Measurements from ENCODE around the gene SNN.

The SNN gene

GRCh38 chr16:11667221-11667823, 933 bp upstream of the SNN start:
- DNase-seq (ENCODE audit: low read depth, low spot score) = no peak

GRCh38 chr16:11668623-11669379, 546 bp downstream of the SNN start:
- peak; percentile 45 for DNase-seq (ENCODE audit: low read depth, low spot score)

- peak; percentile 36 for DNase-seq (ENCODE audit: low read depth, low spot score)
Measured at GRCh38 chr16:11669380-11670146, 1.3 kb downstream of the SNN start.

DNA sequence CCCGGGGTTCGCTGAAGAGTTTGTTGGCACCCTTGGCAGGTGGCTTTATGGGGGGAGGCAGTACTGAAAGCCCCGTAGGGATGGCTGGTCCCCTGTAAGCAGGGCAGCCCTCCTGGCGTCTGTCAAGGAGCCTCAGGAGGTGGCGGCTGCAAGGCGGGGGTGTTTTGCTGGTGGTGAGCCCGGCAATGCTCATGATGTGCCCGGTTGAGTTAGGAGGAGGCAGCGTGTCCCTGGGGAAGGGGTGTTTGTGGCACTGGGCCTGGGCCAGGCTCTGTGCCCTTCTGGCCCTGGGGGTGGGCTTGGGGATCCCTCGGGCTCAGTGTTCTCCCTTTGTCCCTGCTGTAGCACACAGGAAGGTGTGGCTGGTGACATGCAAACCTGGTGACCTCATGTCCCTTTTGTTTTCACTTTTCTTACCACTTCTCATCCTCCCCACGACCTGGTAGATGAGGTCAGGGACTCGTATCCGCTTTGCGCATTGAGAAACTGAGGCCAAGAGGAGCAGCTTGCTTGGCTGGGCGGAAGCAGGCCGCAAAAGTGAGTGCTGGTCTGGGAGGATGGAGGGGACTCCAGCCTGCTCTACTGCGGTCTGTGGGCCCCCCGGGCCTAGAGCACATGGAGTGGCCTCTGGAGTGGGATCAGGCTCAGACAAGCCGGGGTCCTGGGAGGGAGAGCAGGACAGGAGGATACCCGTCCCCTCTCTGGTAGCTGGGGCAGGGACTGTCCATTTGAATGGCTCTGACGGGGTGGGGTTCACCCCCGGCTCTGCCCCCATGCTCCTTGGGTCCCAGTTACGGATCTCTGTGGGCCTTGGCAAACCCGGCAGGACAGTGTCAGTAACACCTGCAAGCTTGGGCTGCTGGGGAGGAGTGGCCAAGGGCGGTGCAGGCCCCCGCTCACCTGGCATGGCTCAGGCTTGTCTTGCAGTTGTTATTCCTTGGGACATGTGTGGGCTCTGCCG, 2.2 kb downstream of the SNN start:
- DNase-seq (ENCODE audit: low read depth, low spot score) = peak; percentile 31

DNA sequence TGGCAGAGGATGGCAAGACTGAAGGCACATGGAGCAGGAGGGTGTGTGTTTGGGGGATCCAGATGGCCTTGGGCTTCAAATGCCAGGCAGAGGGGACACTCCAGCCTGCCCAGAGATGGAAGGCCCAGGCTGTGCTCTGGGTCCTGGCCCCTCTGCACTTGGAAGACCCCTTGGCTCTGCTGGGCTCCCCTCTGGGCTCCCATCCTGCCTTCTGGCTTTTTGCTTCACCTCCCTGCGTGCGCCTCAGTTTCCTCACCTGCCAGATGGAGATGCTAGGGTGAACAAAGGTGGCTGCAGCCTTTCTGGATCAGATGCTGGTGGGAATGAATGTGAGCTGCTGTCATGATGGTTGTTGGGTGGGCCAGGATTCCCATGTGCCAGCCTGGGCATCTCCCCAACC, 3.0 kb downstream of the SNN start:
- no peak for DNase-seq (ENCODE audit: low read depth, low spot score)

GRCh38 chr16:11671676-11672075, 3.4 kb downstream of the SNN start:
- DNase-seq (ENCODE audit: low read depth, low spot score) = no peak

- no peak for DNase-seq (ENCODE audit: low read depth, low spot score)
Measured at GRCh38 chr16:11672206-11673090, 4.2 kb downstream of the SNN start.

GRCh38 chr16:11673091-11674000, 5.1 kb downstream of the SNN start:
- no peak for DNase-seq (ENCODE audit: low read depth, low spot score)

DNA sequence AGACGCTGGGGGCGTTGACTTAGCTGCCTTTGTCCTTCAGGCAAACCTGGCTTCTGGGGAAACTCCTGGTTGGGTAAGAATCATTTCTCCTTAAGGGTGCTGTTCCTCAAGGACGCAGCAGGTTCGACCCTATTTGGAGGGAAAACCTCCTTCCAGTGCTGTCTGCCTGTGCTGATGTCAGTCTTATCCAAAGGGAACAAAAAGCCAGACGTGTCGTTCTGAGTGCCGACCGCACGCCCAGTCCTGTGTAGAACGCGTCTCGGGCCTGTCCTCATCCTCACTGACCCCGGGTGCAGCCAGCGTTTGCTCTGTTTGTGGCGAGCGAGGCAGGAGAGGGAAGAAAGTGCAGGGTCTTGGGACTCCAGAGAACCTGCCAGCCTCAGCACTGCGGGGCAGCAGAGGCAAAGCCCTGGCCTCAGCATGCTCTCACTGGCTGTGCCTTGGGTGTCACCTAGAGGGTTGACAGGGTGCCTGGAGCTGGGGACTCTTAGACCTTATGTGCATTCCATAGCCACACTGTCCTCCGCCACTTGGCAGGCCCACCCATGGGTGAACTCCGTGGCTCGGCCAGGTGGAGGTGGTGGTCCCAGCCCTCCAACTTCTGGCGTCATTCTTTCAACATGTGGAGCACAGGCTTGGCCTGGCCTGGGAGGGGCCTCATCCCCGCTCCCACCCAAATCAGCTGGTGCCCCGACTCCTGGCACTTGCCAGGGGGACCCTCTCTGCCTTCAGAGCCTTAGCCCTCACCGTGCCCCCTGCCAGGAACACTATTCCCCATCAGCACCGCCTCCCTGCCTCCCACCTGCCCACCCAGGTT, 6.0 kb downstream of the SNN start:
- no peak for DNase-seq (ENCODE audit: low read depth, low spot score)

- DNase-seq (ENCODE audit: low read depth, low spot score) = peak; percentile 80
Measured at GRCh38 chr16:11674818-11675560, 6.7 kb downstream of the SNN start.

DNA sequence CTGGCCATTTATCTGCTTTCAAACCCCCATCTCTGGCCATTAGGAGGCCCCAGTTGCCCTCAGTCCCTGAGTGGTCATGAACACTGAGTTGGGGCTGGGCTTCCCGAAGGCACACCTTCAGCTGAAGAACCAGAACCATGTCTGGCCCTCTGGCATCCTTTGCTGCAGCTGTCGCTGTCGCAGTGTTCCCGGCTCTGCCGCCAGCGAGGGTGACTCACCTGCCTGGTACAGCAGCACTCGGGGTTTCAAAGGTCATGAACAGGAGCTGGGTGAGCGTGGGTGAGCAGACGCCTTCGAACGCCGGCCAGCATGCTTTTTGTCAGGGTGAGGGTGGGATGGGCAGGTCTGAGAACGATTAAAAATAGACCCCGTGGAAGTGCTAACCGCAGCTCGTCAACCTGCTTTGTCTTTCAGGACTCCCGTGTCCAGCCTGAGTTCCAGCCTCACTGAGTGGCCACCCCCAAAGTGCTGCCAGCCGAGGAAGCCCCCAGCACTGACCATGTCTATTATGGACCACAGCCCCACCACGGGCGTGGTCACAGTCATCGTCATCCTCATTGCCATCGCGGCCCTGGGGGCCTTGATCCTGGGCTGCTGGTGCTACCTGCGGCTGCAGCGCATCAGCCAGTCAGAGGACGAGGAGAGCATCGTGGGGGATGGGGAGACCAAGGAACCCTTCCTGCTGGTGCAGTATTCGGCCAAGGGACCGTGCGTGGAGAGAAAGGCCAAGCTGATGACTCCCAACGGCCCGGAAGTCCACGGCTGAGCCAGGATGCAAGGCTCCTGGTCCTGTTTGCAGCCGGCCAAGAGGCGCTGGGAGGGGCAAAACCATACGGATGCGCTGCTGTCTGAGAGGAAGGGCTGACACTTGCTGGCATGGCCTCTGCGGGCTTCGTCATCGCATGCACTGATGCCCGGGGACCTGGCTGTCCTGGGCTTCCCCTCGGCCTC, 7.6 kb downstream of the SNN start:
- peak; percentile 39 for DNase-seq (ENCODE audit: low read depth, low spot score)

DNA sequence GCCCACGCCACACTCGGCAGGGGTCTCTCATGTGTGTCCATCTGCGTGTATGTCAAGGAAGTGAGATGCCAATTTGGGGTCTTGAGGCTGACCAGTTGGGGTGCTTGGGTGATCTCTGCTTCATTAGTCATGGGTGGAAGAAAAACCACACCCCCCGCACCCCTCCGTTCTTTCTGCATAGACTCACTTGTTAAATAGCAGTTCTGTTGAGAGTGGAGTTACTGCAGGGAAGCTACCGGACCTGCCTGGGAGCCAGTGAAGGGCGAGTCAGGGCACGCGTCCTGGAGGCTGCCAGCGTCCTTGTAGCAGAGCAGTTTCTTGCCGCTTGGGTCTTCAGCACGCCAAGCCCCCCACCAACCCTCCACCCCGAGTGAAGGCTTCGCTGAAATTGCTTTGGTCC, 8.5 kb downstream of the SNN start:
- no peak for DNase-seq (ENCODE audit: low read depth, low spot score)

DNA sequence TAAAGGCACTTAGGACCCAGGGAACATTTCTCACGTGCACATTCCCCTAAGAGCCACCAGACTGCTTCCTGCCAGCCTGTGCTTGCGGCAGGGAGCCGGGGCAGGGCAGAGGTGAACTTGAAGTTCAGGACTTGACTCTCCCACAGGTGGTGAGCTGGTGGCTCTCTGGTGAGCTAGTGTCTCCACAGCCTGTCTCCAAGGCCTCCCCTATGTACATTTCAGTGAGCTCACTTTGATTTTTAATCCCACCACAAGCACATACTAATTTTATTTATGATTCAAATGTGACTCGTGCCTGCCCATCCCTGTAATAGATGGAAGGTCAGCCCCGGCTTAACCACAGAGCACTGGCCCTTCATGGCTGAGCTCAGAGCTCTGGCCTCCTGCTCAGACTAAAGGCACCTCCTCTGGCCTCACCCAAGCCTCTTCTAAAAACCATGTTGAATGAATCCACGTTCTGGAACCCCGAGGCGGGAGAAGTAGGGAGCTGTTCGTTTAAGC, 9.2 kb downstream of the SNN start:
- DNase-seq (ENCODE audit: low read depth, low spot score) = no peak

DNA sequence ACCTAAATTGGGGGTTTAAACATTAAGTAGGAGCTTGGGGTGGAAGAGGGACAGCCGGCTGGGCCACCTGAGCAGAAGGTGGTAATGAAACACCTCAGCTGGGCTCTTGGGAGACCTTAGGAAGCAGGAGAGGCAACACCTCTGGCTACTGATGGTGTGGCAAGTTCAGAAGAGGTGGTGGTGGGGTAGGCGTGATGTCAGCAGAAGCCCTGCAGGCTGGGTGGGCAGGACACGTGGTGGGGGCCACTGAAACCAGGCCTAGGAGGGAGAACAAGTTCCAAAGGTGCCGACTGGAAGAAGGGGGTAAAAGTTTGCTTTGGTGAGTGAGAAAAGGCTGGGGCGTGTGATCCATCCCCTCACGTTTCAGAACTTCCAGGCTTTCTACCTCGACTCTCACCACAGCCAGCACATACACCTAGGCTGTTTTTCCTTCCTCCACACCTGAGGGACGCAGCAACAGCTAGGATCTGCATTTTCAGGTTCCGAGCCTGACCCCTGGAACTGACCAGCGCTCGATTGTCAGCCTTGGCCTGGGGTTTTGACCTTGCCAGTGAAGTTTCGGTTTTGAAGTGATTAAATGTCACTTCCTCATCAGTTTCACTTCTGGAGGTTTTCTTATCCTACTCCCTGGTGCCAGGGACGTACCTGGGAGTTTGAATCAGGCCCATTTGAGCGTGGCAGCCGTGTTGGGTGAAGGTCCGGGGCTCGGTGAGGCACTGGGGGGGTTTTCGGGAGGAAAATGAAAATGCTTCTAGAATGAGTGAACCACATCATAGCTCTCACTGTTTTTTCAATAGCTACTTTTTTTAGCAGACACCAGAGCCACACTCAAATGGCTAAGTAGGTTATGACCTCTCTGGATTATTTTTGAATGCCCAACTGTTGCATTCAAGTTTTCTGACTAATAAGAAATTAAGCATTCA, 10.0 kb downstream of the SNN start:
- no peak for DNase-seq (ENCODE audit: low read depth, low spot score)

GRCh38 chr16:11679250-11679649, 11.0 kb downstream of the SNN start:
- DNase-seq (ENCODE audit: low read depth, low spot score) = no peak

All from astrocyte of the hippocampus (primary cell).